Hepatocyte (in vitro differentiated cells): ENCODE results near the gene FRMPD3. TPM values are rescaled to one million over a fixed set of nuclear protein-coding genes. Genes with fewer than 3 reads are reported as not detected.

Experiments used
- DNase-seq: peaks from one replicate; pipeline ENCODE4 v3.0.0-alpha.2; 2016; ENCODE audit warnings: low spot score
- H2AFZ ChIP-seq: fragments of 200-600 bp; sonication (generic); 2 replicates; pipeline ENCODE4 v1.6.0; 2016; ENCODE audit warnings: antibody characterized with exemption, mild to moderate bottlenecking
- H3K27ac ChIP-seq: fragments of 200-600 bp; sonication (generic); 2 replicates; pipeline ENCODE4 v1.5.1; 2016; ENCODE audit warnings: mild to moderate bottlenecking
- H3K27me3 ChIP-seq: fragments of 200-600 bp; sonication (generic); 2 replicates; pipeline ENCODE4 v1.6.1; 2016
- H3K36me3 ChIP-seq: fragments of 200-600 bp; sonication (generic); replicated peaks from 2 replicates; pipeline ENCODE4 v1.5.1; 2016; ENCODE audit warnings: low read depth; ENCODE audit not compliant: insufficient read depth
- H3K4me1 ChIP-seq: fragments of 200-600 bp; sonication (generic); 2 replicates; pipeline ENCODE4 v1.5.1; 2016; ENCODE audit warnings: mild to moderate bottlenecking, moderate library complexity; ENCODE audit not compliant: insufficient read depth
- H3K4me2 ChIP-seq: fragments of 200-600 bp; sonication (generic); 2 replicates; pipeline ENCODE4 v1.6.0; 2016
- H3K4me3 ChIP-seq: fragments of 200-600 bp; sonication (generic); 2 replicates; pipeline ENCODE4 v1.5.1; 2016; ENCODE audit warnings: mild to moderate bottlenecking
- H3K79me2 ChIP-seq: fragments of 200-600 bp; sonication (generic); 2 replicates; pipeline ENCODE4 v1.6.0; 2017; ENCODE audit warnings: mild to moderate bottlenecking
- H3K9me2 ChIP-seq: fragments of 200-600 bp; sonication (generic); replicated peaks from 2 replicates; pipeline ENCODE4 v1.6.0; 2017; ENCODE audit warnings: mild to moderate bottlenecking; ENCODE audit not compliant: insufficient read depth
- H3K9me3 ChIP-seq: fragments of 200-600 bp; sonication (generic); 2 replicates; pipeline ENCODE4 v1.5.1; 2016; ENCODE audit warnings: low read depth, mild to moderate bottlenecking
- H4K20me1 ChIP-seq: fragments of 200-600 bp; sonication (generic); 2 replicates; pipeline ENCODE4 v1.6.0; 2016; ENCODE audit warnings: mild to moderate bottlenecking; ENCODE audit not compliant: insufficient read depth, poor library complexity, severe bottlenecking
- CTCF ChIP-seq: fragments of 200-600 bp; sonication (generic); IDR thresholded peaks from 2 replicates; pipeline ENCODE4 v1.5.1; 2016; ENCODE audit warnings: antibody characterized with exemption, mild to moderate bottlenecking; ENCODE audit not compliant: poor library complexity
- EZH2 ChIP-seq: fragments of 200-600 bp; sonication (generic); IDR thresholded peaks from 2 replicates; pipeline ENCODE4 v1.6.1; 2016; ENCODE audit warnings: antibody characterized with exemption, mild to moderate bottlenecking, borderline replicate concordance
- EZH2phosphoT487 ChIP-seq: fragments of 200-600 bp; sonication (generic); IDR thresholded peaks from one replicate; pipeline ENCODE4 v1.6.1; 2018; ENCODE audit warnings: antibody characterized with exemption, mild to moderate bottlenecking, low read depth, moderate library complexity; ENCODE audit not compliant: unreplicated experiment, severe bottlenecking
- WGBS: methylation state at CpG from one replicate; pipeline ENCODE4 v1.1.6; 2016; ENCODE audit warnings: low lambda C conversion rate; ENCODE audit errors: missing lambda C conversion rate; 5-methylcytosine and 5-hydroxymethylcytosine counted together
- polyA plus RNA-seq: library from polyadenylated mRNA; unstranded; fragments of >200 nt; fragmentation: Nextera tagmentation; extraction: Ambion mirVana; gene quantifications from 2 replicates; pipeline ENCODE4 v1.2.1, GENCODE V29; 2016
- total RNA-seq: library from RNA; depleted of rRNA; stranded (reverse); fragments of >200 nt; gene quantifications from 2 replicates; pipeline ENCODE4 v1.2.3, GENCODE V29; 2014

Gene FRMPD3
- total and polyA plus RNA-seq, 2 experiments from 2014 or later = 0.17 TPM; not detected in 1

DNA sequence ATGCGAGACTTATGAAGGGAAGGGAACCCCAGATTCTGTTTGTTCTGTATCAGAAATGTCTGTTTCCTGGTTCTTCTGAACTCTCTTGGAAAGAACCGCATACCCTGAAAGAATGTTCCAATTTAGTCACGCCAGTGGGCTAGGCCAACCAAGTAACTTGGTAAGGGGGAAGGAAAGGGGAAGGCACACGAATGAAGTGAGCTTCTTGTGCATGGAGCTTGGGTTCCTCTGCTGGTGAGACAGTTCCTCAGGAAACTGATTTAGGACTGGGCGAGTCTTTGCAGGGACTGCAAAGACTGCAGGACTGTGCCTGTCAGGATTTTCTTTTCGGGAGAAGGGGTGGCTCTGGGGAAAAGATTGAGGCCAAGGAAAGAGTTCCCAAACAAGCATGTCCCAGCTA lies 35.6 kb downstream of the FRMPD3 start:
- H3K27ac ChIP-seq = no peak overlapping the region
- no peak overlapping the region for H2AFZ ChIP-seq
- H3K4me2 ChIP-seq = no peak overlapping the region
- DNase-seq = no peak
- WGBS = 65% methylated on average over 6 of the region's 6 CpGs
- H3K9me2 ChIP-seq = no peaks in the 10 kb centered on the region
- no peaks in the 10 kb centered on the region for H3K4me1 ChIP-seq
- no peaks in the 10 kb centered on the region for H3K9me3 ChIP-seq
- no peaks in the 10 kb centered on the region for H4K20me1 ChIP-seq
- no peak overlapping the region for H3K4me3 ChIP-seq
- TF ChIP-seq EZH2 (no peak), CTCF (no peak), EZH2phosphoT487 (no peak)
- no peaks in the 10 kb centered on the region for H3K36me3 ChIP-seq
- H3K79me2 ChIP-seq = no peaks in the 10 kb centered on the region
- no peaks in the 10 kb centered on the region for H3K27me3 ChIP-seq

- H3K4me3 ChIP-seq = no peak overlapping the region
- no peaks in the 10 kb centered on the region for H3K79me2 ChIP-seq
- H3K9me2 ChIP-seq = no peaks in the 10 kb centered on the region
- H3K36me3 ChIP-seq = no peaks in the 10 kb centered on the region
- no peaks in the 10 kb centered on the region for H4K20me1 ChIP-seq
- 60% methylated on average over 2 of the region's 2 CpGs for WGBS
- H3K9me3 ChIP-seq = no peaks in the 10 kb centered on the region
- no peaks in the 10 kb centered on the region for H3K27me3 ChIP-seq
- TF ChIP-seq CTCF = no peak
- no peak for TF ChIP-seq EZH2phosphoT487
- TF ChIP-seq EZH2 = no peak
- H2AFZ ChIP-seq = no peak overlapping the region
- no peak for DNase-seq
- no peak overlapping the region for H3K4me2 ChIP-seq
- H3K27ac ChIP-seq = no peak overlapping the region
- H3K4me1 ChIP-seq = no peaks in the 10 kb centered on the region
Observed at GRCh38 chrX:107493141-107493540, 43.7 kb downstream of the FRMPD3 start.

- Histone ChIP-seq H3K4me2 (no peak overlapping the region), H3K79me2 (no peaks in the 10 kb centered on the region), H3K36me3 (no peaks in the 10 kb centered on the region), H2AFZ (no peak overlapping the region), H3K4me1 (no peaks in the 10 kb centered on the region), H3K27me3 (no peaks in the 10 kb centered on the region), H3K4me3 (no peak overlapping the region), H3K9me3 (no peaks in the 10 kb centered on the region), H4K20me1 (no peaks in the 10 kb centered on the region), H3K27ac (no peak overlapping the region), H3K9me2 (no peaks in the 10 kb centered on the region)
- WGBS = 45% methylated on average over 3 of the region's 3 CpGs
- no peak for DNase-seq
- no peak for TF ChIP-seq CTCF
- no peak for TF ChIP-seq EZH2
- TF ChIP-seq EZH2phosphoT487 = no peak
Observed at GRCh38 chrX:107496786-107497185, 47.3 kb downstream of the FRMPD3 start.

Other genes with a start within 250 kb of the FRMPD3 start
- gene NUP62CL, start 243.2 kb upstream of the FRMPD3 start, total RNA-seq = 0.80 and 3.8 TPM in 2 replicates
- gene NUP62CL, start 243.2 kb upstream of the FRMPD3 start, polyA plus RNA-seq = 1.7 and 1.9 TPM in 2 replicates
- gene DNAAF6, start 243.0 kb upstream of the FRMPD3 start, total RNA-seq = not detected in 2 replicates
- gene DNAAF6, start 243.0 kb upstream of the FRMPD3 start, polyA plus RNA-seq = not detected in 2 replicates
- gene PRPS1, start 178.9 kb downstream of the FRMPD3 start, total RNA-seq = 59.2 and 68.4 TPM in 2 replicates
- gene PRPS1, start 178.9 kb downstream of the FRMPD3 start, polyA plus RNA-seq = 38.7 and 41.1 TPM in 2 replicates